DMS79 (cell line): ENCODE data around the gene TNNC1.

ENCODE experiments used
- DNase-seq: peaks from one replicate; lab custom pipeline; 2025; lab: John Stamatoyannopoulos, UW

TNNC1 gene

DNA sequence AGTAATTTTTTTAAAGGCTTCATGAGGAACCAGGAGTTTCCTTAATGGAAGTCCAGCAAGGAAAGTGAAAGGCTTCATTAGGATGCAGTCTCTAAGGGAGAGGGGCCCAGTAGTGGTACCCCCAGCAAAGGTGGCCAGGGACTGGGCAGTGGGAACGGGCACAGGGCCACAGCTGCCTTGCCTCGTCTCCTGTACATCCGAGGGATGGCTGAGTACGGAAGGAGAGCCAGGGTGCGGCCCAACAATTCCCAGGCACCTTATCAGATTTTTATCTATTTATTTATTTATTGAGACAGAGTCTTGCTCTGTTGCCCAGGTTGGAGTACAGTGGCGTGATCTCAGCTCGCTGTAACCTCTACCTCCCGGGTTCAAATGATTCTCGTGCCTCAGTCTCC, 23.4 kb downstream of the TNNC1 start:
- no peak for DNase-seq

GRCh38 chr3:52429779-52430415, 23.9 kb downstream of the TNNC1 start:
- no peak for DNase-seq

- no peak for DNase-seq
These were observed 24.8 kb downstream of the TNNC1 start for GRCh38 chr3:52429031-52429430.

DNA sequence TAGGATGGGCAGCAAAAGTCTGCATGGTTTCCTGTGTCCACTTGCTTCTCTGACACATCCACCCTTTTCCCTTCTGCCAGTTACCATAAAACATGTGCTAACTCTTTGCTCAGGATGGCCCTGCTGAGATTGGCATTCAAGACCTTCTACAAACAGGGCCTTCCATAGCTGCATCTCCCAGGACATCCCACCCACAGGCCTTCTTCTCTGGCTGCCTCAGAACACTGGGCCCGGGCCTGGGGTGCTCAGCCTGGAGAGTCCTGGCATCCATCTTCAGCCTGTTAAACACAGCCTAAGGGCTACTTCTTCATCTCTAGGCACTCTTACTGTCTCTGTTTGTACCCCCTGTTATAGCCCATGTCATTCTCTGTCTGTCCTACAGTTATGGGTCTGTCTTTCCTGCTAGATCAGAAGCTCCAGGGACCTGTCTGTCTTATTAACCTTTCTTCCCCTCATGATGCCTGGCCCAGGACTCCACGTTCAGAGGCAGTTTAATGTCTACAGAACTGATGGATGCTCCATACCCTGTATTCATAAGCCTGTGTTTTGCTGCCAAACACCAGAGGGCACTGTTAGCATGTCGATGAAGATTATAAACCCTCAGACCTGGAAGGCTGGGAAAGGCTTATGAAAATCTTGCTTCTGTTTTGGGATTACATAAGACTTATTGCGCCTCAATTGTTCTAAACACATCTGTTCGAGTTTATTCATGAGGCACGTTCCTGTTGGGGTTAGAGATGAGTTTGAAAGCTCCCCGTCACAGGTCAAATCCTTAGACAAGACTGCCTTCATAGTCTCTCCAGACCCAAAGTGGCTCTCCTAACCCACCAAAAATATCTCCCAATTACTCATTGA, 25.5 kb downstream of the TNNC1 start:
- no peak for DNase-seq

DNA sequence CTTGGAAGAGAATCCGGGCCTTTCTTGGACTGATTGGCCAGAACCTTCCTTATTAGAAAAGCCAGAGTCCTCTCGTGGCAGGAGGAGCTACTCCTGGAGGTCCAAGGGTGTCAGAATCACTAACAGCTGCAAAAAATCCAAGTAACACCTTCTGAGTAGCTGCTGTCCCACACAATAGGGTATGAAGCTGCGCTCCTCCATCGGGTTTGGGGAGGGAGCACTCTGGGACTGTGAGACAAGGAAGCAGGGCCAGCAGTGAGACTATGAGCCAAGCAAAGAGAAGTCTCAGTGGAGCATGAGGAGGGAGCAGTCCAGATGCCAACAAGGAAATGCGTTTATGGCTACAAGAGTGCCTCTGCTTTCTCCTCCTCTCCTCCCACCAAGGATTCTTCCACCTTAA, 30.7 kb downstream of the TNNC1 start:
- DNase-seq, result no peak

DNA sequence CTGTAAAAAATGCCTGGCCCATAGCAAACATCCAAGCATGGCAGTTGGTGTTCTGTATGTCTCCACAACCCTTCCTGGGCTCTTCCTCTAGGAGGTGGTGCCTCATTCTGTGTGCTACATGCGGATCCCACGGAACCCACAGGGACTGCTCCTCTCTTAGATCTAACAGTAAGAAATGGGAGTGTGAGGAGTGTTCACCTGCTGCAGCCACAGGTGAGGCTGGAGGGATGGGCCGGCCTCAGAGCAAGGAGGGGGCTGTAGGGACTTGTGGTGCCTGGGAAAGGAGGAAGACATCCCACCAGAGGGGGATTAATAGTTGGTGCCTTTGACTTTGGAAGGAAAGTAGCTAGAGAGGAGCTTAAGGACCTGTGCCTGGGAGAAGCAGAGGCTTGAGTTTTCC, 31.2 kb downstream of the TNNC1 start:
- no peak for DNase-seq

DNA sequence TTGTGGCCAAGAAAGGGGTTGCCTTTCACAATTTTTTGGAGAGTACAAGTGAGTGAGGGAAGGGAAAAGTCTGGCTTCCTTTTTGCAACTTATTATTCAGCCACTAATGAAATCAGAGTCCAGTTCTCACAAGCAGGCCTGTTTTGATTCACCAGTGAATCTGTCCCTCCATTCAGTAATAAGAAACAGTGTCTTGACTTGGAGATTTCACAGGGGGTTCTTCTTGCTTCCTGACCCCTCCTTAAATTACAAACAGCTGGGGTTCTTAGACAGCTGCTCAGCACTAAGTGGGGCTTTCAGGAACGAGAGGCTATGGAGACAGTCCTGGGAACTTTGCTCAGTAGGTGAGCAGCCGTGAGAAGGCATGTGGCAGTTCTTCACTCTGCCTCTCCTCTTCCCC, 33.5 kb downstream of the TNNC1 start:
- no peak for DNase-seq

DNA sequence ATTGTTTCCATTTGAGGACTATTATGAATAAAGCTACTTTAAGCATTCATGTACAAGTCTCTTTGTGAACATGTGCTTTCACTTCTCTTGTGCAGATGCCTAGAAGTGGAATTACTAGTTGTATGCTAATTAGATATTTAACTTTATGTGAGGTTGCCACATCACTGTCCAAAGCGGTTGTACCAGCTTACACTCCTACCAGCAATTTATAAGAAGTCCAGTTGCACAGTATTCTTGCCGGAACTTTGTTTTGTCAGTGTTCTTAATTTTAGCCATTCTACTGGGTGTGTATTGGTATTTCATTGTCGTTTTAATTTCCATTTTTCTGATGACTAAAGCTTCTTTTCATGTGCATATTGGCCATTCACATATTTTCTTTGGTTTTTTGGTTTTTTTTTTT, 38.0 kb downstream of the TNNC1 start:
- no peak for DNase-seq

GRCh38 chr3:52408466-52408865, 45.4 kb downstream of the TNNC1 start:
- no peak for DNase-seq

- DNase-seq, result no peak
These were observed 46.1 kb downstream of the TNNC1 start for GRCh38 chr3:52407779-52408178.

DNA sequence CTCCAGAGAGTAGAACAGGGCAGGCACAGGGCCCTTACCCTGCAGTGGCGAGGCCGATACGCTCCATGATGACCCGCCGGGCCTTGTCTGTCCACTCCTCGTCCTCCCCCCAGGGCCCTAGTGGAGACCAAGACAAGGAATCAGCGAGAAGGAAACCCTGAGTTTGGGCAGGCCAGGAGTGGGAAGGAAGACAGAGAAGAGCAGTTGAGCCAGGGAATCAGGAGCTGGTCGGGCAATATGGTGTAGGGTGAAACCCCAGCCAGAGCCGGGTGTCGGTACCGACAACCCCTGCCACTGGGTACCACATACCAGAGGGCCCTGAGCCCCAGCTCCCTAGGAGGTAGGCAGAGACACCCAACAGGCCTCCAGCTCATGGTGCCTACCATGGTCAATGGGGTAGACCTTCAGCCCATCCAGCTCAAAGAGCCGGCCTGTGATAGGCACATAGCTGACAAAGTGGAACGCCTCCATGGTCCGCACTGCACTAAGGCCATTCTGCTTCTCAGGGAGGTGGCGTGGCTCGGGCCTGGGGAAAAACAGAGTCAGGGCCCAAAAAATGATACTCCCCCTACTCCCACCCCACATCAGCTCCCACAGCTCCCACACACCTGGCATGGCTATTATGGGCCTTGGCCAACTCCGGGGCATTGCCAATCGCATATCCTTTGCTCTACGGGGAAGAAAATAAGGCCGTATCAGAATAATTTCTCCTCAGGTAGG, 46.9 kb downstream of the TNNC1 start:
- DNase-seq, result no peak

GRCh38 chr3:52406231-52406661, 47.6 kb downstream of the TNNC1 start:
- DNase-seq, result no peak

GRCh38 chr3:52405601-52406110, 48.2 kb downstream of the TNNC1 start:
- no peak for DNase-seq

GRCh38 chr3:52405066-52405465, 48.8 kb downstream of the TNNC1 start:
- no peak for DNase-seq

DNA sequence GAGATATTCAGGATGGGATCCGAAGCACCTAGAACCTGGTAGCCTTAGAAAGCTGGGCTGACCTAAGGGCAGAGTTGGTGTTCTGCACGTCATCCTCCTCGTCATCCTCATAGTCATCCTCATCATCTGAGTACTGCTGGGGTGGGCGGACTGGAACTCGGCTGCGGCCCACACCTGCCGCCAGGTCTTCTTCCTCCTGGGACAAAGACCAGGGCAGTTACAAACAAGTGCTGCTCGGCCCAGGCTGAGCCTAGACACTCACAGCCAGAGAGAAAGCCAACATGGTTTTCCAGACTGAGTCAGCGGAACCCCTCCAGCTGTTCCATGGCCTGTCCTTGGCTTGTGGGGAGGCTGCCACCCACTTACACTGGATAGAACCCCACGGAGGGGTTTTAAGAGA, 49.5 kb downstream of the TNNC1 start:
- DNase-seq, result no peak

DNA sequence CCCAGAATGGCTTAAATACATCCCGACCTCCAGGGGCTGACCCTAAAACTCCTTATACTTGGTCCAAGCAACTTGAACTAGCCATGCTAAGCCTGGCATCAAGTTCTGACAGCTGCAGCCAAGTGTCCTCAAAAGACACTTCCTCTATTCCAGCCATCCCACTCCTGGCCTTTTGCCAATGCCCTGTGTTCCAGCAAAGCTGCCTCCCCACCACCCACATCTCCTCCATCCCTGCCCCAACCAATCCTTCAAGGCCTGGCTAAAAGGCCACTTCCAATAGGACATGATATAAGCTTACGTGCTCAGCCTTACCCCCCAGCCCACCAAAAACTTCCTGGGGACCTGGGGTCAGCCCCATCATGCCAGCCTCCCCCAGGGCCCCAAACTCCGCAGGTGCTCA, 49.9 kb downstream of the TNNC1 start:
- DNase-seq, result no peak

GRCh38 chr3:52403271-52403841, 50.5 kb downstream of the TNNC1 start:
- no peak for DNase-seq

- DNase-seq, result no peak
These were observed 51.1 kb downstream of the TNNC1 start for GRCh38 chr3:52402706-52403270.

GRCh38 chr3:52402101-52402521, 51.7 kb downstream of the TNNC1 start:
- DNase-seq, result no peak

GRCh38 chr3:52401551-52401950, 52.3 kb downstream of the TNNC1 start:
- no peak for DNase-seq
